OCI-M1 (cell line): Measurements from ENCODE around the gene MYMK.

Experiments
- DNase-seq: peaks from one replicate; lab custom pipeline; 2025; lab: John Stamatoyannopoulos, UW

Gene MYMK

DNA sequence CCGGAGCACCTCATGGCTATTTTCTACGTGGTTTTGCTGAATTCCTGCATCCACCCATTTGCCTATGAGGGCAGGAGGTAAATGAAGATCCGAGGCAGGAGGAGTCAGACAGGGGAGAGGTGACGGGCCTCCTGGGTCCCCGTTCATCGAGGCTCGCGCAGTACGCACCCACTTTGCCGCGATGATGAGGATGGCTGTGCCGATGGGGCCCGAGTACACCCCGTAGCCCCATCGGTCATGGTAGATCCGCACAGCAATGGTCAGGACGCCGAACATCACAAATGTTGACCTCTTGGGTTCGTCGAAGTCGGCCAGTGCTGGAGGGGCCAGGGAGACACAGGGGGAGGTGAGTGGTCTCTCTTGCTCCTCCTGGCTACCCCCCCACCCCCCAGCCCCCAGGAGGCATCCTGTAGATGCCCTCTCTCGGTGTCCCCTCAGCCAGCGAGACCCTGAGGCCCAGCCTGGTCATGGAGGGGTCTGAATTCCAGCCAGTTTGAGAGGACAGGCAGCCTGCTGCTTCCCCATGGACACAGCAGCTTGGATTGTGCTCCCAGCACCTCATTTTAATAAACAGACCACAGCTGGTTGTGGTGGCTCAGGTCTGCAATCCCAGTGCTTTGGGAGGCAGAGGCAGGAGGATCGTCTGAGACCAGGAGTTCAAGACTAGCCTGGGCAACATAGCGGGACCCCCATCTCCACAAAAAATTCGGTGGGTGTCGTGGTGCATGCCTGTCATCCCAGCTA is 5.9 kb downstream of the MYMK start:
- DNase-seq = no peak

DNA sequence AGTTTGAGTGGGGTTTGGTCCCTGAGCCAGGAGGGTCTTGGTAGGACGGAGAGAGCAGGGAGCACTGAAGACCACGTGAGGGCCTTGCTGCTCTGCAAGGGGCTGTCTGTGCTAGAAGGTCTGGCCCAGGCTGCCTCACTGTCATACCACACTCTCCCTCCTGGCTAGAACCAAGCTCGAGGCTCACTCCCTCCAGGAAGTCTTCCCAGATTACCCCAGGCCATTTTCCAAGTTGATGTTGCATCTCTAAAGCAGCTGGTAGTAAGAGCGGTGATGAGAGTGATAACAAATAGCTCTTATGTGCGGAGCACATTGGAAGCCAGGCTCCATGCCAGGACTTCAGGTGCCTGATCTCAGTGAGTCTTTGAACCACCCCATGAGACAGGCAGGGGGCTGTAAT is 6.6 kb downstream of the MYMK start:
- DNase-seq = no peak

DNA sequence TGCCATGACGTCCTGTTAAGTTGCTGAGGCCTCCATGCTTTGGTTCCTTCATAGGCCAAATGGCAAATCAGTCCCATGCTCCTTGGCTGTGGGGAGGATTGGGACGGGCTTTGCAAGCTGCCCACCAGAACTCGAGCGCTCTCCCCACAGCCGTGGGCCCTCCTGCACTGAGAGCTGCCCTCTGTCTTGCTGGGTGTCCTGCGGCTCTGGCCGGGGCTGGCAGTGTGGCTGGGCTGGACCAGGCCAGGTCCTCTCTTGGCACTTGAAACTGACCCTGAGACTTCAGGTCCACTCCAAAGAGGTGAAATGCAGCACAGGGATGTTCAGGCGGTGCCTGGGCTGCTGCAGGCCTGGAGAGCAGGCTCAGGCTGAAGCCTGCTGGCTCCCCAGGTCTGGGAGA is 7.0 kb downstream of the MYMK start:
- DNase-seq = no peak

DNA sequence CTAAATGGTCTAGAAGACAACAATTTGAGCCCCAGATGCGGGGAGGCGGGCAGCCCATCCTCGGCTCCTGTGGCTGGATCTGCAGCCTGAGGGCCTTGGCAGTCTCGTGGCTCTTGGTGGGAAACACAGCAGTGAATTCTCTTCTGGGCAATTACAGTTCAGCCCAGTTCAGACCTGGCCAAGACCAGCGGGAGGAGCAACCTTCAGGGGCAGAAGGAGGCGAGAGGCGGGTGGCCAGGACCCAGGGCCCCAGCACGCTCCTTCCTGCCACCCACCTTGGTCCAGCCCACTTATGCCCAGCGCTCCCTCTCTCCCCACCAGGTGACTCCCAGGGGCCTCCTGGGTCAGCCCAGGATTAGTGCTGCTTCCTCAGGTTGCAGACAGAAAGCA is 7.8 kb downstream of the MYMK start:
- DNase-seq = no peak

DNA sequence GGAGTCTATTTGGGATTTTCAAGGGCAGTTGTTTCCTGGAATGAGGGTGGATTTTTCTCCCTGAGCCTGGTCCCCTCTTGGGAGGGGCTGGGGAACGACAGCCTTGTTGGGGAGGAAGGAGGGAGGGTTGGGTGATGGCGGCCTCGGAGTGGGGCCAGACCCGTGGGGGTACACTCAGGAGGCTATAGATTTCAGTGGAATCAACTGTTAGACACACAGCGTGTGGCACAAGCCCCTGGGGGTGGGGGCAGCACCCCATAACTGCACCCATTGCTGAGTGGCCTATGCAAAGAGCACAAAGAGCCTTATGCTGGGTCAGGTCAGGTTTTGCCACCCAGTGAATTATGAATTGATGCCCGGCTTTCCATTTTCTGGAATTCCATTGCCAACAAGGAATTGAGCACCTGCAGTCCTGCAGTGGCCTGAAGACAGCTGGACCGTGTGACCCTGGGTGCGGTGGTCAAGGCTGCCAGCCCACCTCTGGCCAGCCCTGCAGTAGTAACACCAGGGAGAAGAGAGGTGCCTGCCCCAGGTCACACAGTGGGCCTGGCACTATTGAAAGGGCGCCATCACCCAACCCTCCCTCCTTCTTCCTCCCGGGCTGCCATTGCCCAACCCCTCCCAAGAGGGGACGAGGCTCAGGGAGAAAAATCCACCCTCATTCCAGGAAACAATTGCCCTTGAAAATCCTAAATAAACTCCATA is 8.4 kb downstream of the MYMK start:
- DNase-seq = no peak

DNA sequence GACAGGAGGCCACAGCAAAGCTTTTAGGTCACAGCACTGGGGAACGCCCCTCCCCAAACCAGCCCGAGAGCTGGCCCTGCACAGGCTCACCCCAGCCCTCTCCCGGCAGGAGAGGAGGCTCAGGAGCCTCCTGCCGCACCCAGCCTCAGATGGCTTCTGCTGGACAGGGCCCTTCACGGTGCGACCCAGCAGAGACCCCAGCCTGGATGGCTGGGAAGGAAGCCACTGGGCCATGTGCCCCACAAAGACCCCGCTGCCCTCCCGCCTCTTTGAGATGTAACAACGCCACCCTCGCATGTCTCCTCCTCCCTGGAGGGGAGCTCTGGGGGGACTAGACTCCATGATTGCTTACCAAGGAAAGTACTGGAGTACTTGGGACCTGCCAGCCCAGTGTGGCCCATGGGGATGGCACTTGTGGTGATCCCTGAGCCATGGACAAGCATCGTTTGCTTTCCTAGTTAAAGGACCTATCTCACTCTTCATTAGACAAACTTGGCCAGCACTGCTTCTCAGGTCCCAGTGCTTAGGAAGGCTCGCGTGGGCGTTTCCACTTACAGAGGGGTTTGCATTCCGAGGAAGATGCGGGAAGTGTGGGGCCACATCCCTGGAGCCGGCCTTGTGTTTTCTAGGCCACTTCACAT is 9.0 kb downstream of the MYMK start:
- DNase-seq = no peak

DNA sequence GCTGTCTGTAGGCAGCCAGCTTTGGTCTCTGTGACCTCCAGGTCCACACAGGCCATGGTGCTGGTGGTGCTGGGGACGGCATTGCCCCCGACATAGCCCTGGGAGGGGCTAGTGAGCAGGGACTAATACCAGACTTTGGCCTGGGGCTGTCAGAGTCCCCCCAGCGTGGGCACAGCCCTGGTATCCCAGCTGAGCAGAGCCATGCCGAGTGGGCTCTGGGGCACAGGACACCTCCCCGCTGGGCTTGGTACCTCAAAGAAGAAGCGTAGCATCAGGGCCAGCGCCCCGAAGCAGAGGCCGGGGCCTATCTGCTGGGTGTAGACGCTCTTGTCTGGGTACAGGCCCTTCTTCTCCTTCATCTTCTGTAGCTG is 9.5 kb downstream of the MYMK start:
- DNase-seq = no peak

DNA sequence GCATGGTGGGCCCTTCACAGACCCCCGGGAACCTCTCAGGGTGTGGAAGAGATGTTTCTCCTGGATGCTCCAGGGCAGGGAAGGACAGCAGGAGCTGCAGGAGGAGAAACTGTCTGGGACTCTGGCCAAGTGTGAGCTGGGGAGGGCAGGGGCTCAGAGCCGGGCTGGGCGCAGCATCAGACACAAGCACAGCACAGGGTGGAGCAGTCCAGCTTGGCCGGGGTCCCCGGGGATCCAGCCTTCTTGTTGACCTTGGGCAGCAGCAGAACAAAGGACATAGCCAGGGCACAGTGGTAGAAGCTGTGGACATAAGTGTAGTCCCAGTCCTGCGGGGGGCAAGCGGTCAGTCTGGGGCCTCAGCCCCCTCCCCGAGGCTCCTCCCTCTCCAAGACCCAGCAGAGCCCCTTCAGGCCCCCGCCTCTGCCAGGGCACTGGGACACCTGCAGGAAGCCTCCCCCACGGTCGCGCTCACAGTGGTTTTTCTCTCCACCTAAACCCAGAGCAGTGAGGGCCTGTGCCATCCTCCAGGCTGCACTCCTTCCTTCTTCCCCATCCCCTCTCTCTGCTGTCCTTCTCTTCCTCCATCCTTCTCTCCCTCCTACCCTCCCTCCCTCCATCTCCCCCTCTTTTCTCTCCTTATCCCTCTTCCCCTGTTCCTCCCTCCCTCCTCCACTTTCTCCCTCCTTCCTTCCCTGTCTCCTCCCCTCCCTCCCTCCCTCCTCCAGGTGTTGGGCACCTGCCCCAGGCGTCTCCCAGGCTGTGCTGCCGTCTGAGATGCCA is 10.1 kb downstream of the MYMK start:
- DNase-seq = no peak

DNA sequence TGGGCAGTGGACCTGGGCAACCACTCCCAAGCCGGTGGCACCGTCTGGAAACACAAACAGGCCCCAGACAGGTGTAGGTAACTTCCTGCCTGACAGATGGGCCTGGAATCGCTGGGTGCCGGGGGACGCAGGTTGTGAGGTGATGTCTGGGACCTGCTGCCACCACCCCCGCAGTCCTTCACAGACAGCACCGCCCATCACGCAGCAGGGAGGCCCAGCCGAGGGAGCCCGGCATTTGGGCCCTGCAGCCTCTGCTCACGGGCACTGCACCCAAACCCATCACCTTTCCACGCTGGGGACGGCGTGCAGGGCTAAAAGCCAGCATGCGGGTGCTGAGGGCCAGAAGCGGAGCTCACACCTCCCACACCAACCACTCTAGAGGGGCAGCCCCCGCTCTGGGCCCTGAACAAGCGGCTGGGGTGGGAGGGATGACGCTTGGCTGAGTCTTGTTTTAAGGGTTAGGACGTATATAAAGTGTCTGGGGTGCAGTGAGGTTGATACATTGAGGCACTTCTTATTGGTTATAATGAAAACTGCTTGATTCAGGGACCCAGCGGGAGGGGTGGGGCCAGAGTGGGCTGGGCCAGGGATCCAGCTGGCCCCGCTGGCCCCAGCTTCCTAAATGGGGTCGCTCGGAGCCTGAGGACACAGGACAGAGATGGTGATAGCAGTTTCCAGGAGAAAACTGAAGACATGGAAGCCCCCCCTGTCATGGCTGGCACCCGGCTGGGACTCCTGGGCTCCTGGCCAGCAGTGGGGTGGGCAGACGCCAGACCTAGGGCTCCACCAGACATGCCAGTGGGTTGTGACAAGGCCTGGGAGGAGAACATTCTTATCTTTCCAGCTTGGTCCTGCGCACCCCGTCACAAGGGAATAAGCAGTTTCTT is 11.3 kb downstream of the MYMK start:
- DNase-seq = no peak

DNA sequence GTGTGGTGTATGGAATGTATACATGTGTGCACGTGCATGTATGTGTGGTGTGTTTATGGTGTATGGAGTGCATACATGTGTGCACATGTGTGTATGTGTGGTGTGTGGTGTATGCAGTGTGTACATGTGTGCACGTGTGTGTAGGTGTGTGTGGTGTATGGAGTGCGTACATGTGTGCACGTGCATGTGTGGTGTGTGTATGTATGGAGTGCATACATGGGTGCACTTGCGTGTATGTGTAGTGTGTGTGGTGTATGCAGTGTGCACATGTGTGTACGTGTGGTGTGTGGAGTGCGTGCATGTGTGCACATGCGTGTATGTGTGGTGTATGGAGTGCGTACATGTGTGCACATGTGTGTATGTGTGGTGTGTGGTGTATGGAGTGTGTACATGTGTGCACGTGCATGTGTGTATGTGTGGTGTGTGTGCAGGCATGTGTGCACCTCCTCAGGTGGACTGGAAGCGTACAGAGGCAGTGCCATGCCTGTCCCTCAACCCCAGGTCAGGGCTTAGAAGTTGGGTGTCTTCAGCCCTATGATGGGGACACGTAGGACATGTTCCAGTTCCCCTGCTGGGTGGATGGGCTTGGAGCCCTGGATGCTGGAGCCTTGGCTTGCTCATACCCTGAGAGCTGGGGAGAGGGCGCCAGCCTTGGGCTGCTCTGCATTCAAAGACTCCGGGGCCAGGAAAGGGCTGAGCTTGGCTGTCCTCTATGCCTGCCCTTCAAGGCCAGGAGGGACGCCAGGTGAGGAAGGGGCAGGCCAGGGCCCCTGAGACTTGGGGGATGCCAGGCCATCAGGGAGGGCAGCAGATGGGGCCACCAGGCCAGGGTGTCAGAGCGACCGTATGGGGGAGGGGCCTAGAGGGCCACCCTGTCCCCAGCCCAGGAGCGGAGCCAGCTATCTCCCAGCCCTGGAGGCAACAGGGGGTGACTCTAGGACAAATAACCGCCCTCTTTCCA is 12.2 kb downstream of the MYMK start:
- no peak for DNase-seq

DNA sequence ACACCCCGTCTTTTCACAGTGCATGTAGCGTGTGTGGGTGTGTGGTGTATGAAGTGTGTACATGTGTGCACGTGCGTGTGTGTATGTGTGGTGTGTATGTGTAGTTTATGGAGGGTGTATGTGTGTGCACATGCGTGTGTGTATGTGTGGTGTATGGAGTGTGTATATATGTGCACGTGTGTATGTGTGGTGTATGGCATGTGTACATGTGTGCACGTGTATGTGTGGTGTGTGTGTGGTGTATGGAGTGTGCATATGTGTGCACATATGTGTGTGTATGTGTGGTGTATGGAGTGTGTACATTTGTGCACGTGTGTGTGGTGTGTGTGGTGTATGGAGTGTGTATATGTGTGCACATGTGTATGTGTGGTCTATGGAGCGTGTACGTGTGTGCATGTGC is 13.2 kb downstream of the MYMK start:
- no peak for DNase-seq

DNA sequence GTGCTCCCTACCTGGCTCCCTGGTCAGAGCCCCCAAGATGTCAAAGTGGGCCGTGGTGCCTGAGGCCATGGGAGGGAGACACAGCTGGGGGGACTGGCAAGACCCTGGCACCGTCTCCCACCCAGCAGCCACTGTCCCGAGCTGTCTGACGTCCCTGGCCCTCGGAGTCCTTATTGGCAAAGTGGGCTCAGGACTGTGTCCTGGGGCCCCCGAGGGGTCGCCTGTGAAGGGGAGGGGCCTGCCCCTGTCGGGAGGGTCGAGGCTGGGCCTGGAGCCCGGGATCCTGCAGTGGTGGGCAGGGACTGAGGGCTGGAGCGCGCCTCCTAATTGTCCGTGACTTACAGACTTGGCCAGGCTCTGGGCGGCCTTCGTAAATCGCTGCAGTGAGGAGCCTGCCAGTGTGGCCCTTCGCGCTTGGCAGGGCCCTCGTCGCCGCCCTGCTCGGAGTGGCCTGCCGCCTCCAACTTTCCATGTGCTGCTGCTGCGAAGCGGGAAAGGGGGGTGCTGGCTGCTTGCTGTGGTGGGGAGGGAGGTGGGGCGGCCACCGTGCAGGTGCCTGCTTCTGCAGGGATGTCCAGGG is 13.7 kb downstream of the MYMK start:
- no peak for DNase-seq

DNA sequence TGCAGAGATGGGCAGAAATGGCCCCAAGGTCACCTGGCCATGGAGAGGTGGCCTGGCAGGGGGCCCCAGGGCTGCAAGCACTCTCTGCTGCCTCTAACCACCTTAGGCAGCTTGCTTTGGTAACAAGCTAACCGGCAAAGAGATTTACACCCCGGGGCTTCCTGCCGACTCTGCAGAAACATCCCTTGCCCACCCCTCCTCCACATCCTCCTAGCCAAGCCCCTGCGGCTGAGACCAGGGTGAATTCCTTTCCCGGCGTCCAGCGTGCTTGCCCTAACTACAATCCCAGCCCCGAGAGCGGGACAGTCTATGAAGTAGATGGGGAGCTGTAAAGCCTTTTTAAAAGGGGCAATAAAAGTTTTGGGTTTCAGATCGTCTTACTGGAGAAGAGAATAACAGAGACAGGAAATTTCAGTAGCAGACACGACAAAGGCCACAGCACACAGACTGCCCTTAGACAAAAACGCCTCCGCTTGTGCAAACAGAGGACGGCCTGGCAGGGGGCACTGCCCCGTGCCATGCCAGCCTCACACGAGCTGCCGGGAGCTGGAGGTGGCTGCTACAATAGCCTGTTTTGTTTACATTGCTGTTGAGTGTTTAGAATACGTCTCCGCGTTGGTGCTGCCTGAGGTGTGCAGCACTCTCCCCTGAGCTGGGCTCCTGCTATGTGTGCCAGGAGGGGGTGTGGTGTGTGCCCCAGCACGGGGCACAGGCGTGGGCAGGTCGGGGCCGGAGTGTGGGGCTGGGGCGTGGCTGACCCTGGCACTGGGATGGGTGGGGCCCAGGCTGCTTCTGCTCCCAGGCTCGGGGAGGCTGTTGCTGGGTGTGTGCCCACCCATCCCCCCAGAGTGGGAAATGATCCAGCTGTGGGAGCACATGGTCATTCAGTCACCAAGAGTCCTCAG is 15.3 kb downstream of the MYMK start:
- DNase-seq = no peak

DNA sequence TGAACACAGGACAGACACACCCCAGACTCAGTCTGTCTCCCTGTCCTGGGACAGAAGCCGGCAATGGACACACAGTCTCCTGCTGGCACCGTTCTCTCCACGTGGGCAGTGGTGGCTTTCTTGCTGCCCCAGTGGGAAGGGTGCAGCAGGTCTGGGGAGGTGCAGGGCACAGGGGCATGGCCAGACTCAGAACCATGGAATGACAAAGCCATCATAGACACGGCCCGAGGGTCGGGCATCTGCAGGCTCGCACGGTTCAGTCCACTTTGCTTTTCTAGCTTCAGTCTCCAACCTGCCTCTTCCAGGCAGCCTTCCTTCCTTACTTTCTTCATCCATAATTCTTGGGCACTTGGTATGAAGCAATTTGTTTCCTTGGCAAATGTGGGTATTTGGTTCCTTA is 16.7 kb downstream of the MYMK start:
- no peak for DNase-seq

DNA sequence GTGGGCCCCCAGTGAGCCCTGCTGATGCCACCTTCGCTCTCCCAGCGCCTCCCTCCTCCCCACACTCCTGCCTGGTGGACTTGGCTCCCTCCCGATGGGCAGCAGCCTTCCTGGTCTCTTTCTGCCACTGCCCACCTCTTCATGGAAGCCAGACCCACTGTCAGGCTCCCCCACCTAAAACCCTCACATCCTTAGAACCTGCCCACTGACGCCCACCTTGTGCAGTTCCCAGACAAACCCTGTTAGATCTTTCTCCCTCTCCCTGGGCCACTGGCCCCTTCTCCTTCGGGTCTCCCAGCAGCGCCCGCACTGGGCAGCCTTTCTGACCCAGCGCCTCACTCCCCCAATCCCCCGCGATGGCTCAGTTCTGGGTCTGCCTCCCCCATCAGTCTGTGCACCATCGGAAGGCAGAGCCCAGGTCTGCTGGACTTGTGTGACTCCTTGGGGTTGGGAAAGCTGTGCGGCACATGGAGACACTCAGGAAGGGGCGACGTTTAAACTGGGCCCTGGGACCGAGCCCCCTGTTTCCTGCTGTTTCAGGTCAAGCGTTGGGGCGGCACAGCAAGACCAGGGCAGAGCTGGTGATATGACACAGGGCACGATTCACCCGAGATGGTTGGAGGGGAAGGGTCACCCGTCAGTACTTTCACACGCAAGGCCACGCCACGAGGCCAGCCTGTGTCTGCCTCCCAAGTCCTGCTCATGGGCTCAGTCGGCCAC is 17.4 kb downstream of the MYMK start:
- no peak for DNase-seq

DNA sequence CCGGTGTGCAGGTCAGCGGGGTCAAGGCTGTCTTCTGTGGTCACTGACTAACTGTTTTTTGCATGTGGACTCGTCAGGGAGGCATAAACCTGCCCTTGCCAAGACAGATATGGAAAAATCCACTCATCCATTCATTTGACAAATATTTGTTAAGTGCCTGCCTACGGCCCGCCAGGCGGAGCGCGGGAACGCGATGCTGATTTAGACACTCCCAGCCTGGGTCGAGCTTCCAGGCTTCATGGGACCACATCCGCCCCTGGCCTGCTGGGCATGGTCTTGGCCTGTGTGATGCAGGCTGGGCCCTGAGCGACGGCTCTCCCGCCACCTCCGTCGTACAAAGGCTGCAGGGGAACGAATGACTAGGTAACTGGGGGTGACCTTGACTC is 18.1 kb downstream of the MYMK start:
- peak; percentile 15 for DNase-seq

DNA sequence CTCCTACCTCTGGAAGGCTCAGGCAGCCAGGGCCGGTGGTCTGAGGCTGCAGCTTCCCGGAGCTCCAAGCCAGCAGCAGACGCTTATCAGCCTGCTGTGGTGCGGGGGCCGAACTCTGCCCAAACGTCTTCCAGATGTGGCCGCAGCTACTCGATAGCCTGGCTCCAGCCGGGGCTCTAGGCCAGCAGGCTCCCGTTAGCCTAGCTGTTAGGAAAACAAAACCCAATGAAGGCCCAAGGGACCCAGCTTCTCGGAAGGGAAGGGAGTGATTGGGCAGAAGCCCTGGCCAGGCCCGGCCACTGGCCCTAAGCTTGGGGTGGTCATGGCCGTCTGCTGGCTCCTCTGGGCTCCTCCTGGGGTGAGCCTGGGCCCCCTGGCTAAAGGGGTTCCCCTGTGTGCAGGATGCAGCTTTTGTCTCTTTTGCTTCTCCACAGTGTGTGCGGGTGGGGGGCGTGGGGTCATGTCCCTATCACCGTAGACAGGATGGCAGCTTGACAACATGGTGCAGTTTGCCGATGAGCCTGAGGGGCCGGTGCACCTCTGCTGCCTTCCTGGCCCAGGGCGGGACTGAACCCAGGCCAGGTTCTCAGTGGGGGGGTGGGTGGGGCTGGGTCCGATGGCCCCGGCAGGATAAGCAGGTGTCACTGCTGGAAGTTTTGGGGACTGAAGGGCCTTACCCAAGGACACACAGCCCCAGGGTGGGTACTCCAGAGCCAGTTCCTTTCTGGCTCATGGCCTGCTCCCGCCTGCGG is 18.7 kb downstream of the MYMK start:
- peak; percentile 91 for DNase-seq
